Neural progenitor cell (in vitro differentiated cells): Measurements from ENCODE around the gene PLXDC2.

Experiments used
- EZH2 ChIP-seq: fragments of 200-600 bp; sonication (generic); IDR thresholded peaks from 2 replicates; pipeline ENCODE4 v1.6.1; 2017; ENCODE audit warnings: antibody characterized with exemption, mild to moderate bottlenecking, moderate library complexity
- EZH2phosphoT487 ChIP-seq: fragments of 200-600 bp; sonication (generic); IDR thresholded peaks from 2 replicates; pipeline ENCODE4 v1.6.1; 2017; ENCODE audit warnings: antibody characterized with exemption
- TF ChIP-seq, protein P1 (sequence below): fragments of 200-600 bp; sonication (generic); IDR thresholded peaks from 2 replicates; pipeline ENCODE4 v1.5.1; 2017; ENCODE audit warnings: antibody characterized with exemption, mild to moderate bottlenecking

DNA sequence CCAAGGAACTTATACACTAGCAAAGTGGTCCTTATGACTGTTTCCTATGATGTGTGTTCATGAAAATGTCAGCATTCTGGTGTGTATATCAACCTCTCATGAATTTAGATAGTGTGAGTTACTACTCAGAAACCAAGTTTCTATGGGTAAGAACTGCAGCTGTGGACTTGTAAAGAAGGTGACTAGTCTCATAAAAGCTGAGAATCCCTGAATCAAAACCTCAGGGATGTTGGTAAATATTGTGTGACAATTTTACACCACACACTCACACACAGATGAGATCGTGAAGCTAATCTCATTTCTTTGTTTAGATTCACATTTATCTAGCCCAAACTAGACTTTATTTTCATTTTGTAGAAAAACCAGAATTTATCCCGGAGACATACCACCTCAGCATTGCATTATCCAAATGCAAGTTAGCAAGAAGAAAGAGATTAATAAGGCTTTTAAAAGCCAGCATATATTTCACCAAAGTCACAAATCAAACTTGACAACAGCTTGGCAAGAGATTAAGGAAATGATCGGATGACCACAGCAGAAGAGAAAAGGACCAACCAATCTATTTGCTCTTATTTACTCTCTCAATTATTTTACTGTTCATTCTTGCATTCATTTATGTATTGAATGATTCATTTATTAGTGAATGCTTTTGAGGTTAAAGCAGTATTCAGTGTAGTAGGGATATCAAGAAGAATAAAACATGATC, 92.9 kb downstream of the PLXDC2 start:
- TF ChIP-seq, protein P1, sequence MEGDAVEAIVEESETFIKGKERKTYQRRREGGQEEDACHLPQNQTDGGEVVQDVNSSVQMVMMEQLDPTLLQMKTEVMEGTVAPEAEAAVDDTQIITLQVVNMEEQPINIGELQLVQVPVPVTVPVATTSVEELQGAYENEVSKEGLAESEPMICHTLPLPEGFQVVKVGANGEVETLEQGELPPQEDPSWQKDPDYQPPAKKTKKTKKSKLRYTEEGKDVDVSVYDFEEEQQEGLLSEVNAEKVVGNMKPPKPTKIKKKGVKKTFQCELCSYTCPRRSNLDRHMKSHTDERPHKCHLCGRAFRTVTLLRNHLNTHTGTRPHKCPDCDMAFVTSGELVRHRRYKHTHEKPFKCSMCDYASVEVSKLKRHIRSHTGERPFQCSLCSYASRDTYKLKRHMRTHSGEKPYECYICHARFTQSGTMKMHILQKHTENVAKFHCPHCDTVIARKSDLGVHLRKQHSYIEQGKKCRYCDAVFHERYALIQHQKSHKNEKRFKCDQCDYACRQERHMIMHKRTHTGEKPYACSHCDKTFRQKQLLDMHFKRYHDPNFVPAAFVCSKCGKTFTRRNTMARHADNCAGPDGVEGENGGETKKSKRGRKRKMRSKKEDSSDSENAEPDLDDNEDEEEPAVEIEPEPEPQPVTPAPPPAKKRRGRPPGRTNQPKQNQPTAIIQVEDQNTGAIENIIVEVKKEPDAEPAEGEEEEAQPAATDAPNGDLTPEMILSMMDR = no peak
- no peak for TF ChIP-seq EZH2
- TF ChIP-seq EZH2phosphoT487 = no peak
